ENCODE measurements around the gene SLX1A. TPM values are rescaled to one million over a fixed set of nuclear protein-coding genes. Genes with fewer than 3 reads are reported as not detected.

Gene SLX1A
- total and polyA plus RNA-seq, 2 of the 4 experiments (the other 2 are of a cell fraction), result 8.4 to 35.1 TPM

- intact Hi-C loops (cut with micrococcal nuclease), result no loop called here
Measured at GRCh38 chr16:30144917-30145316, 48.8 kb upstream of the SLX1A start.

More at GRCh38 chr16:30144917-30145316, 48.8 kb upstream of the SLX1A start:
- no peak overlapping the region for H2BK120ac ChIP-seq (ENCODE audit: low read depth, low read length)
- no peak overlapping the region for H3K27ac ChIP-seq (ENCODE audit: insufficient read depth, low read length)
- no peak overlapping the region for H3K23ac ChIP-seq (ENCODE audit: low read depth, low read length)
- no peak overlapping the region for H3K4me3 ChIP-seq (ENCODE audit: insufficient read depth, low read depth, low read length)
- H3K4ac ChIP-seq (ENCODE audit: low read depth, low read length), result no peak overlapping the region
- no CpG with 5 or more reads among the region's 1 CpG for WGBS, 2 experiments (ENCODE audit: extremely low coverage in 2 of 2, insufficient read length in 1 of 2)
- no peaks in the 10 kb centered on the region for H3K36me3 ChIP-seq (ENCODE audit: control insufficient read depth, insufficient read depth, low read length)
- ChIA-PET POLR2A (ENCODE audit: unreplicated experiment) (no interaction called here), CTCF (no interaction called here)
- no peak overlapping the region for H3K18ac ChIP-seq (ENCODE audit: low read depth, low read length)
- DNase-seq, result no peak
- no peaks in the 10 kb centered on the region for H3K9me1 ChIP-seq (ENCODE audit: insufficient read depth, low read length)
- H4K91ac ChIP-seq (ENCODE audit: insufficient read depth, low read depth, low read length), result no peak overlapping the region
- no peaks in the 10 kb centered on the region for H3K4me1 ChIP-seq (ENCODE audit: control insufficient read depth, insufficient read depth, low read length)
- H3K9me3 ChIP-seq (ENCODE audit: control insufficient read depth, insufficient read depth, low read length), result peaks cover 9% of the 10 kb centered on the region
- no peak for ATAC-seq (ENCODE audit: low read depth)
- TF ChIP-seq RFX5 (IDR thresholded peaks at IDR 0.05; ENCODE audit: low read depth, low read length) (no peak), BHLHE40 (IDR thresholded peaks at IDR 0.05; ENCODE audit: low read depth, low read length) (no peak), MXI1 (IDR thresholded peaks at IDR 0.05; ENCODE audit: borderline replicate concordance, low read depth, low read length) (no peak), CEBPB (IDR thresholded peaks at IDR 0.05; ENCODE audit: low read depth, low read length) (no peak), SMC3 (IDR thresholded peaks at IDR 0.05; ENCODE audit: low read depth, low read length) (no peak), NFE2L2 (IDR thresholded peaks at IDR 0.05; ENCODE audit: low read depth, low read length) (no peak), MAZ (IDR thresholded peaks at IDR 0.05; ENCODE audit: borderline replicate concordance, low read depth, low read length) (no peak), RAD21 (IDR thresholded peaks at IDR 0.05; ENCODE audit: low read length) (no peak), MAFK (IDR thresholded peaks at IDR 0.05; ENCODE audit: low read depth, low read length) (no peak)
- H4K8ac ChIP-seq (ENCODE audit: low read depth in 2 of 2, low read length in 2 of 2), result no peak overlapping the region
- BruUV-seq (replicated peaks), result no TSS peak
- no peak overlapping the region for H2AK5ac ChIP-seq (ENCODE audit: low read depth, low read length)
- H2BK15ac ChIP-seq (ENCODE audit: low read depth, low read length), result no peak overlapping the region
- no peak overlapping the region for H2AK9ac ChIP-seq (replicated peaks; ENCODE audit: low read depth, low read length, poor library complexity)
- H2BK20ac ChIP-seq (ENCODE audit: low read depth, low read length), result no peak overlapping the region
- no peaks in the 10 kb centered on the region for H4K20me1 ChIP-seq (ENCODE audit: insufficient read depth, low read length)
- H2BK5ac ChIP-seq (ENCODE audit: low read depth, low read length, poor library complexity, severe bottlenecking), result no peak overlapping the region
- H3K14ac ChIP-seq (replicated peaks; ENCODE audit: low read depth, low read length), result no peak overlapping the region
- dilution Hi-C loops (cut with HindIII; ENCODE audit: low sequenced_read_pairs, unreplicated experiment) (no loop called here), in situ Hi-C loops (cut with MboI; ENCODE audit: low sequenced_read_pairs) (no loop called here)
- no peak overlapping the region for H3K4me2 ChIP-seq (ENCODE audit: low read depth, low read length)
- no peaks in the 10 kb centered on the region for H3K79me1 ChIP-seq (ENCODE audit: low read depth in 1 of 2, low read length in 2 of 2)
- no peak overlapping the region for H2AFZ ChIP-seq (replicated peaks; ENCODE audit: low read length, poor library complexity)
- no peak overlapping the region for H3K56ac ChIP-seq (ENCODE audit: extremely low read depth, insufficient read depth, low read length)
- H3K9ac ChIP-seq (ENCODE audit: low read depth, low read length), result no peak overlapping the region
- peaks cover 2% of the 10 kb centered on the region for H3K27me3 ChIP-seq (ENCODE audit: control insufficient read depth, insufficient read depth, low read length)
- no peak overlapping the region for H4K5ac ChIP-seq (ENCODE audit: low read depth, low read length)
